ENCODE data around the gene PTGES2. TPM values are rescaled to one million over a fixed set of nuclear protein-coding genes. Genes with fewer than 3 reads are reported as not detected.

Gene PTGES2
- 10 to 100 TPM; 35.2 to 43.5 (median 39.2) TPM for polyA plus RNA-seq (ENCODE audit: insufficient read length in 3 of 3)

- DNase-seq (ENCODE audit: low read depth in 3 of 3, low spot score in 2 of 3) = peak; percentile 50 to 78 (median 75)
Measured at GRCh38 chr9:128127568-128127989, at the start of gene PTGES2. TSS of gene PTGES2 (minus strand) at chr9:128127729. CDS start at chr9:128127717, 12 bp downstream.

DNA sequence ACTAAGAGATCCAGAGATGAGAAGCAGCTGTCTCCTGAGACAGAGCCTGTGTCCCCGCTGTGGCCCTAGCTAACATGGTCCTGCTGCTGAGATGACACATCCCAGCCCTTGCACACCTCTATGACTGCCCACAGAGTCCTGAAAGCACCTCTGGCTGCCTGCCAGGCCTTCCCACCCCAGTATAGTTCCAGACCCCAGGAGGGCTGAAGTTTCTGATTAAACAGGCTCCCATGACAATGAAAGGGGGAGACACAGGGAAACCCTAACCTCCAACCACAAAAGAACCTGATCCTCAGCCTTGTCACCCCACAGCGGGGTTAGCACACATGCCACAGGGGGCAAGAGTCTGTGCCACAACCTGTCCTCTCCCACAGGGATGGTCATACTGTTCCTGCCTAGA lies 48.2 kb upstream of the PTGES2 start:
- DNase-seq (ENCODE audit: low read depth in 3 of 3, low spot score in 2 of 3) = no peak

- DNase-seq (ENCODE audit: low read depth in 3 of 3, low spot score in 2 of 3) = no peak
Measured at GRCh38 chr9:128175102-128175563, 47.6 kb upstream of the PTGES2 start.

DNA sequence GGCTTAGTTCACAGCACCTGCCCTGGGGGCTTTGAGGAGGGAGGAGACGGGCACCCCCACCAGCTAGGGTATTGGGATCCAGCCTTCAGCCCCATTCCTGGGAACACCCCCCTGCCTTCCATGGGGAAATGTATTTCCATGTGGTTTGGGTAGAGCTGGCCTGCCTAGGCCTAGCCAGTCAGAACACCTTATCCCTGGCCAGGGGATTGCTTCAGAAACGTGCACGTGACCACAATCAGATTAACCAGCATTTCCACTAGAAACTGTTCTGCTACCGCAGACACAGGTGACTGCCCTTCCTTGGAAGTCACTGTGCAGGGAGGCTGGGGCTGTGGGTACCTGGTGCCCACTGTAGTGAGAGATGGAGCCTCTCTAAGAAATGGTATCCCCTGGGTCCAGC lies 46.5 kb upstream of the PTGES2 start:
- no peak for DNase-seq (ENCODE audit: low read depth in 3 of 3, low spot score in 2 of 3)

DNA sequence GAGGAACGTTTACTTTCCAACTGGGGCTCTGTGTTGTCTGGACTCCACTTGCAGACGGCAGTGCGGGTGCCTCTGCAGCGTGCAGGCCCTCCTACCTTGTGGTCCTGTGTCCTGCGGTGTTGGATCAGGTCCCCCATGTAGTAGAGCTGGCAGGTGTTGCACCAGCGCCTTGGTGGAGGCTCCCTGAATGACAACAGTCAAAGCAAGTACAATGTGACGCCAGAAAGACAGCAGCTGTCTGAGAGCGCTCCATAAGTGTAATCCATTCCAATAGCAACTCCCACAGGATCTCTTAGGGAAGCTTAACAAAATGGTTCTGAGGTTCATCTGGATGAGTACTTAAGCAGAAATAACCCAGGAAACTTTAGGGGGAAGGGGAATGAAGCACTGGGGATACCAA lies 42.4 kb upstream of the PTGES2 start:
- DNase-seq (ENCODE audit: low read depth in 3 of 3, low spot score in 2 of 3) = no peak

DNA sequence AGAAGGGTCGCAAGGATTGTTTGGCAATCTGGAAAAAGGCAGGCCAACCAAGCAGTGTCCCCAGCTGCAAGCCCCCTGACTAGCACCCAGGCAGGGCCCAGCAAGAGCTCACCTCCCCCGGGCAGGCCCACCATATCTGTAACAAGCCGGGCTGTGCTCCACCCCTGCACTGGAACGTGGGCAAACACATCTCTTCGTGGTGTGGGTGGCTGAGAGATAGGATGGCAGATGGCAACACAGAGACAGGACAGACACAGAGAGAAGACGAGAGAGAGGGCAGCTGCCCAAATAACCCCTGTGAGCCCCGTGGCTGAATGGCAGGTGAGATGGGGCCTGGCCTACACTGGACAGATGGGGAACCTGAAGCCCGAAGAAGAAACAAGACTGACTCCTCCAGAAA lies 42.0 kb upstream of the PTGES2 start:
- DNase-seq (ENCODE audit: low read depth in 3 of 3, low spot score in 2 of 3) = no peak

DNA sequence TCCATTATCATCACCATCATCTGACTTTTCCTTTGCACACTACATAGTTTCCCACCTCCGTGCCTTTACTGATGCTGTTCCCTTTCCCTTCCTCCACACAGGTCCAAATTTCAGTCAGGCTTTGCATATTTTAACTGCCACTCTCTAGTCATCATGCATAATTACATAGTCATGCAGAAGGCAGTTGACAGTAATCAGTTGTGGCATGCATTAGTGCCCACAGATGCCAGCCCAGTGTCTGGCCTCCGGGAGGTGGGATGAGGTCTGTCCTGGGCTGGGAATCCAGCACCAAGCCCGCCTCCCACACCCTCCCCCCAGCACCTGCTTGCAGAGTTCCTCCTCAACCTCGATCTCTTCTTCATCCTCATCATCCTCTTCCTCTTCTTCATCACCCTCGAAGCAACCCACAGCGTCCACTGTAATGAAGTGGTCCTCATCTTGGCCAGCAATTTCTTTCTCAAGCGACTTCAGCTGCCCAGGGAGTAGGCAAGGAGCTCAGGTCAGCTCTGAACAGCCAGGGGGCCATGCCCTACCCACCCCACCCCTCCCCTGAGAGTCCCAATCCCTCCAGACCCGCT lies 41.3 kb upstream of the PTGES2 start:
- DNase-seq (ENCODE audit: low read depth in 3 of 3, low spot score in 2 of 3) = no peak

DNA sequence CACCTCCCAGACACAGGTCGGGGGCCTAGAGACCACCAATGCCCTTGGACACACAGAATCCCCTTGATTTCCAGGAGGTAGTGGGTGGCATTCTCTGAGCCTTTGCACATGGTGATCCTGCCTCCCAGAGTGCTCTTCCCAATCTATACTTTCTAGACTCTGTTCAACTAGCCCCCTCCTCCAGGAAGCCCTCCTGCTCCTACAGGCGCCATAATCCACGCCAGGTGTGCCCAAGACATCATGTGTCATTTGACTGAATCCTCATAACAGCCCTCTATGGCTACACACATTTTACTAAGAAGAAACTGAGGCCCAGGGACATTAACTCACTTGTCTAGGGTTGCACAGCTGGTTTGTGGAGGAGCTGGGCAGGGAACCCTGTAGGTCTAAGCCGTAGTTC lies 39.7 kb upstream of the PTGES2 start:
- DNase-seq (ENCODE audit: low read depth in 3 of 3, low spot score in 2 of 3) = no peak

- DNase-seq (ENCODE audit: low read depth in 3 of 3, low spot score in 2 of 3) = no peak
Measured at GRCh38 chr9:128166169-128166568, 38.6 kb upstream of the PTGES2 start.

DNA sequence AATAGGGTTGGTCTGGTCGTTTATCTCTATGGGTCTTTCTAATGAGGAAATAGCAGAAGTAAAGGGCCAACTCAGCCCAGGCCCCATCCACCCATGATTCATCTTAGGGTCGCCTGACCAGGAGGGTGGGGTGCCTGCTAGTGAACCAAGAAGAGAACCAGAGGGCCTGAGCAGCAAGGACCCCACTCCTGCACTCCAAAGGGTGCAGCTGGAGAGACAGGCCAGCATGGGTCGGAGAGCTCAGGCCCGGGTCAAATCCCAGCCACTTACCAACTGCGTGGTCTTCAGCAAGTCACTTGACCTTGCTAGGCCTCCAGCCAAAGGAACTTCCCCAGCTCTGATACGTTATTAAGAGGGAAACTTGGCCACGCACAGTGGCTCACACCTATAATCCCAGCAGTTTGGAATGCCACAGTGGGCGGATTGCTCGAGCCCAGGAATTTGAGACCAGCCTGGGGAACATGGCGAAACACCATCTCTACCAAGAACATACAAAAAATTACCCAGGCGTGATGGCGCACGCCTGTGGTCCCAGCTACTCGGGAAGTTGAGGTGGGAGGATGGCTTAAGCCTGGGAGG lies 36.9 kb upstream of the PTGES2 start:
- no peak for DNase-seq (ENCODE audit: low read depth in 3 of 3, low spot score in 2 of 3)

- DNase-seq (ENCODE audit: low read depth in 3 of 3, low spot score in 2 of 3) = no peak
Measured at GRCh38 chr9:128163523-128164306, 36.2 kb upstream of the PTGES2 start.

DNA sequence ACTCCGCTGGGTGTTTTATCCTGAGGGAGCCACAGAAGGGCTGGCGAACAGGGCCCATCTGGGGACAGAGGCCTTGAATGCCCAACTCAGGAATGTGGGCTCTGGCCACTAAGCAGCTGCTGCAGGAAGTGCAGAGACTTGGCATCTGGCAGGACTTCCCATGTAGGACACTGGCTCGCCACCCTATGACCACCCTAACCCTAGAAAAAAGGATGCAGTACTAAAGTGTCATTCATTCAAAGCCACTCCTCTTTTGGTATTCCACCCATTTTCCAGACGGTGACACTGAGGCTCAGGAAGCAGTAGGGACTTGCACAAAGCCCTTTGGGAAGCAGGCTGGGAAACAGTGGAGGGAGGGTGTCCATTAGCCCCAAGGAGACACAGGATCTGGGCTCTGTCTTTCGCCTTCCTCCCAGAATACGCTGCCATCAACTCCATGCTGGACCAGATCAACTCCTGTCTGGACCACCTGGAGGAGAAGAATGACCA lies 35.5 kb upstream of the PTGES2 start:
- no peak for DNase-seq (ENCODE audit: low read depth in 3 of 3, low spot score in 2 of 3)

- no peak for DNase-seq (ENCODE audit: low read depth in 3 of 3, low spot score in 2 of 3)
Measured at GRCh38 chr9:128162215-128163026, 34.9 kb upstream of the PTGES2 start.

DNA sequence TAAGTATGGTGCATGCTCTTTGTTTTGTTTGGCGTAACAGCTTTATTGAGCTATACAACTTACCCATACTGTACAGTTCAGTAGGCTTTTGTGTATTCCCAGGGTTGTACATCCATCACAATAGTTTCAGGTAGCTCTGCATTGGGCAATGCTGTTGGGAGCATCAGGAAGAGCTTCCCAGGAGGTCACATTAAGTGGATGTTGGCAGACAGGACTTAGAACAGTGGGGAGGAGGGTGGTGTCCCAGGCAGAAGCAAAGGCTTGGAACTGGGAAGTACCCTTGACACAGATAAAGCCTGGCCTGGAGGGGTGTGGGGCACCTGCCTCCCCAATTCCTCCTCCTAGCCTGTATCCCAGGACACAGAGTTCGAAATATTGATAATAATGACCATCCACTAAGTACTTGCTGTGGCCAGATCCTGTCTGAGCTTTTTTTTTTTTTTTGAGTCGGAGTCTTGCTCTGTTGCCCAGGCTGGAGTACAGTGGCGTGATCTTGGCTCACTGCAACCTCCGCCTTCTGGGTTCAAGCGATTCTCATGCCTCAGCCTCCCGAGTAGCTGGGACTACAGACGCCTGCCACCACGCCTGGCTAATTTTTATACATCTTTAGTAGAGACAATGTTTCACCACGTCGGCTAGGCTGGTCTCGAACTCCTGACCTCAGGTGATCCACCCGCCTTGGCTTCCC lies 33.8 kb upstream of the PTGES2 start:
- DNase-seq (ENCODE audit: low read depth in 3 of 3, low spot score in 2 of 3) = no peak

- no peak for DNase-seq (ENCODE audit: low read depth in 3 of 3, low spot score in 2 of 3)
Measured at GRCh38 chr9:128160603-128160987, 33.1 kb upstream of the PTGES2 start.

DNA sequence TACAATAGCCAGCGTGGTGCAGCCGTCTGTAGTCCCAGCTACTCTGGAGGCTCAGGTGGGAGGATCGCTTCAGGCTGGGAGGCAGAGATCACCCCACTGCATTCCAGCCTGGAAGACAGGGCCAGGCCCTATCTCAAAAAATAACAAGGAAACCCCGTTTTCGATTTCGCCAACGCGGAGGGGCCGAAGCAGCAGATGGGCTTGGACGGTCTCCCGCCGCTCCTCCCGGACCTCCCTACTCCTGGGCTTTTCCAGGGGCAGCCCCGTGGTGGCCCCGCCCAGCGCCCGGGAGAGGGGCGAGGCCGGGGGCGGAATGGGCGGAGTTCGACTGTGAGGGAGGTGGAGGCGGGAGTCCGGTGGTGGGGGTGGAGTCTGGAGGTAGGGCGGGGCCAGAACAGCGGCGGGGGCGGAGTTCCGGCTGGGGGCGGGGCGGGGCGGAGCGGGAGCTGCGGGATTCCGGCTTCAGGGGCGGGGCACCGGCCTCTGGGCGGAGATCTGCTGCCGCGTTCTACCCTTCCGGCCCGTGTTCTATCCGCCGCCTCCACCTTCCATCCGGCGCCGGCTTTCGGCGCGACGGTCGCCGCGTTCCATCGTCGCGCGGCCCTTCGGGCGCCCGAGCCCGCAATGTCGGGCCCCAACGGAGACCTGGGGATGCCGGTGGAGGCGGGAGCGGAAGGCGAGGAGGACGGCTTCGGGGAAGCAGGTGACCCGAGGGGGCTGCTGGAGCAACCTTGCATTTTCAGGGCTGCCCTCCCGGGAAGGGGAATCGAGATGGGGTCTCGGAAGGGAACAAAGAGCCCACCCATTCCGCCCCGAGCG lies 32.5 kb upstream of the PTGES2 start, which contains the start of gene BBLN:
TSS of gene BBLN (plus strand) at position 482 of the 819 bp plus-strand sequence. CDS start at position 625, 143 bp downstream.
- peak; percentile 72 to 89 (median 78) for DNase-seq (ENCODE audit: low read depth in 3 of 3, low spot score in 2 of 3)

DNA sequence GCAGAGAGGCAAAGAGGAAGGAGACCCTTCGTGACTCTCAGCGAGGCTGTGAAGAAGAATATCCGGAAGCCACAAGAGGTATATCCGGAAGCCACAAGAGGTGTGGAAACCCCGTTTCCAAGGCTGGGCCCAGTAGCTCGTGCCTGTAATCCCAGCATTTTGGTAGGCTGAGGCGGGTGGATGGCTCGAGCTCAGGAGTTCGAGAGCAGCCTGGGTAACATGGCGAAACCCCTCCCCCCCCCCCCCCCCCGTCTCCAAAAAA lies 31.9 kb upstream of the PTGES2 start:
- no peak for DNase-seq (ENCODE audit: low read depth in 3 of 3, low spot score in 2 of 3)

- DNase-seq (ENCODE audit: low read depth in 3 of 3, low spot score in 2 of 3) = no peak
Measured at GRCh38 chr9:128155736-128156500, 28.4 kb upstream of the PTGES2 start.

Data from right renal cortex interstitium (tissue), 3 donors.